Neural cell (in vitro differentiated cells): ENCODE measurements around the gene CSKMT. TPM values are rescaled to one million over a fixed set of nuclear protein-coding genes. Genes with fewer than 3 reads are reported as not detected.

ENCODE experiments used
- H2AFZ ChIP-seq: fragments of 200-600, 300-800 bp; sonication (generic), shearing (Covaris generic); 2 replicates; pipeline ENCODE4 v1.6.0; 2014; ENCODE audit warnings: low read depth, mild to moderate bottlenecking, antibody characterized with exemption, low read length, moderate library complexity
- H3F3A ChIP-seq: fragments of 200-600 bp; shearing (Covaris generic); 2 replicates; pipeline ENCODE4 v1.6.1; 2016; ENCODE audit warnings: mild to moderate bottlenecking, moderate library complexity, mixed read lengths, antibody characterized with exemption, low read length; ENCODE audit not compliant: insufficient read depth, poor library complexity, severe bottlenecking
- H3K27ac ChIP-seq: fragments of 200-600, 300-800 bp; sonication (generic), shearing (Covaris generic); 2 replicates; pipeline ENCODE4 v1.5.1; 2014; ENCODE audit warnings: mild to moderate bottlenecking, low read length, moderate library complexity
- H3K27me3 ChIP-seq: fragments of 300-800, 200-600 bp; sonication (generic), shearing (Covaris generic); 2 replicates; pipeline ENCODE4 v1.6.0; 2014; ENCODE audit warnings: mild to moderate bottlenecking, low read depth, low read length, moderate library complexity; ENCODE audit not compliant: insufficient read depth
- H3K36me3 ChIP-seq: fragments of 300-800, 200-600 bp; sonication (generic), shearing (Covaris generic); 2 replicates; pipeline ENCODE4 v1.5.1; 2014; ENCODE audit warnings: mild to moderate bottlenecking, antibody characterized with exemption, low read length, moderate library complexity; ENCODE audit not compliant: insufficient read depth
- H3K4me2 ChIP-seq: fragments of 300-800, 200-600 bp; sonication (generic), shearing (Covaris generic); 2 replicates; pipeline ENCODE4 v1.6.0; 2014; ENCODE audit warnings: mild to moderate bottlenecking, low read length
- H3K4me3 ChIP-seq: fragments of 300-800, 200-600 bp; sonication (generic), shearing (Covaris generic); 2 replicates; pipeline ENCODE4 v1.5.1; 2014; ENCODE audit warnings: mild to moderate bottlenecking, low read length, moderate library complexity
- H3K79me2 ChIP-seq: fragments of 200-600 bp; shearing (Covaris generic); replicated peaks from 2 replicates; pipeline ENCODE4 v1.6.0; 2014; ENCODE audit warnings: mild to moderate bottlenecking, low read length, moderate library complexity; ENCODE audit not compliant: insufficient read depth
- H3K9ac ChIP-seq: fragments of 300-800, 200-600 bp; sonication (generic), shearing (Covaris generic); 2 replicates; pipeline ENCODE4 v1.6.1; 2016; ENCODE audit warnings: mild to moderate bottlenecking, low read length, mixed read lengths
- H3K9me2 ChIP-seq: fragments of 200-600 bp; shearing (Covaris generic); 2 replicates; pipeline ENCODE4 v1.6.1; 2016; ENCODE audit warnings: mild to moderate bottlenecking, low read length, mixed read lengths; ENCODE audit not compliant: insufficient read depth
- H3K9me3 ChIP-seq: fragments of 200-600, 300-800 bp; sonication (generic), shearing (Covaris generic); 2 replicates; pipeline ENCODE4 v1.6.1; 2016; ENCODE audit warnings: mild to moderate bottlenecking, mixed run types, low read length, moderate library complexity, mixed read lengths
- H4K20me1 ChIP-seq: fragments of 200-600 bp; shearing (Covaris generic); 2 replicates; pipeline ENCODE4 v1.6.1; 2016; ENCODE audit warnings: mild to moderate bottlenecking, mixed run types; ENCODE audit not compliant: insufficient read depth
- EP300 ChIP-seq: fragments of 450-650 bp; conservative IDR thresholded peaks from 2 replicates; pipeline ENCODE4 v1.6.1; 2014; ENCODE audit warnings: antibody characterized with exemption, mild to moderate bottlenecking, moderate library complexity; ENCODE audit not compliant: poor library complexity, severe bottlenecking
- EZH2 ChIP-seq: fragments of 200-600, 300-800 bp; shearing (Covaris generic), sonication (generic); IDR thresholded peaks from 2 replicates; pipeline ENCODE4 v1.6.1; 2014; ENCODE audit warnings: antibody characterized with exemption, low read length, borderline replicate concordance, mild to moderate bottlenecking; ENCODE audit not compliant: insufficient read depth, poor library complexity, severe bottlenecking
- MXI1 ChIP-seq: fragments of 450-650 bp; conservative IDR thresholded peaks from 2 replicates; pipeline ENCODE4 v1.6.1; 2014; ENCODE audit warnings: antibody characterized with exemption, mild to moderate bottlenecking; ENCODE audit not compliant: poor library complexity, severe bottlenecking
- POLR2AphosphoS5 ChIP-seq: IDR thresholded peaks from 2 replicates; pipeline ENCODE4 v1.6.1; 2012
- RAD21 ChIP-seq: fragments of 450-650 bp; conservative IDR thresholded peaks from 2 replicates; pipeline ENCODE4 v1.6.1; 2014; ENCODE audit warnings: antibody characterized with exemption, mild to moderate bottlenecking, moderate library complexity
- SMC3 ChIP-seq: fragments of 450-650 bp; conservative IDR thresholded peaks from 2 replicates; pipeline ENCODE4 v1.6.1; 2014; ENCODE audit warnings: antibody characterized with exemption, mild to moderate bottlenecking, moderate library complexity; ENCODE audit not compliant: poor library complexity
- TAF1 ChIP-seq: IDR thresholded peaks from 2 replicates; pipeline ENCODE4 v1.6.1; 2012; ENCODE audit warnings: low read depth
- polyA plus RNA-seq: library from polyadenylated mRNA; depleted of rRNA; stranded (reverse); fragments of >200 nt; gene quantifications from 2 replicates; pipeline ENCODE4 v1.2.3, GENCODE V29; 2014
- TF ChIP-seq, protein P1 (sequence below): fragments of 450-650 bp; IDR thresholded peaks from 2 replicates; pipeline ENCODE4 v1.5.1; 2014; ENCODE audit warnings: antibody characterized with exemption, mild to moderate bottlenecking, moderate library complexity; ENCODE audit not compliant: poor library complexity, severe bottlenecking
- TF ChIP-seq, protein P2 (sequence below): IDR thresholded peaks from 2 replicates; pipeline ENCODE4 v1.6.1; 2012; ENCODE audit warnings: borderline replicate concordance

The CSKMT gene
- polyA plus RNA-seq, 1 donor from 2014 or later, result 16.0 TPM

DNA sequence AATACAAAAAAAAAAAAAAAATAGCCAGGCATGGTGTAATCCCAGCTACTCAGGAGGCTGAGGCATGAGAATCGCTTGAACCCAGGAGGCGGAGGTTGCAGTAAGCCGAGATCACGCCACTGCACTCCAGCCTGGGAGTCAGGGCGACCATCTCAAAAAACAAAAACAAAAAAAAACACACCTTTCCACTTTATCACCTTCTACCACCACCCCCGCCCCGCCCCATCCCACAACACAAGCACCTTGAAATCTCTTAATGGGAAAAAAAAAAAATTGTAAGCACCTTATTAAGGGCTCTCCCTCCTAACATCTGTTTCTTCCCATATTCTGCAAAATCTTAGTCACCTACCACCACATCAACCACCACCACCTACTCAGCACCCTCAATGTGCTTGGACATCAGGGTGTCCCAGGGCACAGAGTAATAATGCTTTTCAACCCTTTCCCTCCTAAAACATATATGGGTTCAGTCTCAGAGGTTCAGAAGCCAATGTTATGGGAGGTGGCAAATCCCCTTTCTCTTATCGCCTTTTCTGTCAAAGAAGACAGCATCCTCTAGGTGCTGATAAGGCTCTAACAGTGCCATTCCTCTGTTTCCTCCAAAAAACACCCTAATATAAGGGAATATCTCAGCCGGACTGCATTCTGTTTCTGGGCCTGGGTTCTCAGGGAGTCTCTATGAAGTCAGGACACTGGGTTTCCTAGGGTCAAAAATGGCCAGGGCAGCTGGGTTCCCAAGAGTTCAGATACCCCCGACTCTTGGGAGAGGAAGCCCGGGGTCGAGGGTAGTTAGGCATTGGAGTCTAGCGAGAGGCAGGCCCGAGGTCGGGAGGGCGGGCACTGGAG, 12.7 kb upstream of the CSKMT start:
- Histone ChIP-seq H3K9ac (peak overlapping the region; percentile 81), H3K36me3 (no peaks in the 10 kb centered on the region), H3K4me2 (peak overlapping the region; percentile 61), H4K20me1 (no peaks in the 10 kb centered on the region), H3F3A (no peaks in the 10 kb centered on the region), H3K27ac (peak overlapping the region; percentile 71), H2AFZ (peak overlapping the region; percentile 43), H3K4me3 (peak overlapping the region; percentile 81), H3K79me2 (peaks cover 17% of the 10 kb centered on the region), H3K27me3 (no peaks in the 10 kb centered on the region), H3K9me3 (no peaks in the 10 kb centered on the region), H3K9me2 (no peaks in the 10 kb centered on the region)
- no peak for TF ChIP-seq MXI1
- TF ChIP-seq, protein P1, sequence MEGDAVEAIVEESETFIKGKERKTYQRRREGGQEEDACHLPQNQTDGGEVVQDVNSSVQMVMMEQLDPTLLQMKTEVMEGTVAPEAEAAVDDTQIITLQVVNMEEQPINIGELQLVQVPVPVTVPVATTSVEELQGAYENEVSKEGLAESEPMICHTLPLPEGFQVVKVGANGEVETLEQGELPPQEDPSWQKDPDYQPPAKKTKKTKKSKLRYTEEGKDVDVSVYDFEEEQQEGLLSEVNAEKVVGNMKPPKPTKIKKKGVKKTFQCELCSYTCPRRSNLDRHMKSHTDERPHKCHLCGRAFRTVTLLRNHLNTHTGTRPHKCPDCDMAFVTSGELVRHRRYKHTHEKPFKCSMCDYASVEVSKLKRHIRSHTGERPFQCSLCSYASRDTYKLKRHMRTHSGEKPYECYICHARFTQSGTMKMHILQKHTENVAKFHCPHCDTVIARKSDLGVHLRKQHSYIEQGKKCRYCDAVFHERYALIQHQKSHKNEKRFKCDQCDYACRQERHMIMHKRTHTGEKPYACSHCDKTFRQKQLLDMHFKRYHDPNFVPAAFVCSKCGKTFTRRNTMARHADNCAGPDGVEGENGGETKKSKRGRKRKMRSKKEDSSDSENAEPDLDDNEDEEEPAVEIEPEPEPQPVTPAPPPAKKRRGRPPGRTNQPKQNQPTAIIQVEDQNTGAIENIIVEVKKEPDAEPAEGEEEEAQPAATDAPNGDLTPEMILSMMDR, result no peak
- no peak for TF ChIP-seq SMC3
- no peak for TF ChIP-seq POLR2AphosphoS5

DNA sequence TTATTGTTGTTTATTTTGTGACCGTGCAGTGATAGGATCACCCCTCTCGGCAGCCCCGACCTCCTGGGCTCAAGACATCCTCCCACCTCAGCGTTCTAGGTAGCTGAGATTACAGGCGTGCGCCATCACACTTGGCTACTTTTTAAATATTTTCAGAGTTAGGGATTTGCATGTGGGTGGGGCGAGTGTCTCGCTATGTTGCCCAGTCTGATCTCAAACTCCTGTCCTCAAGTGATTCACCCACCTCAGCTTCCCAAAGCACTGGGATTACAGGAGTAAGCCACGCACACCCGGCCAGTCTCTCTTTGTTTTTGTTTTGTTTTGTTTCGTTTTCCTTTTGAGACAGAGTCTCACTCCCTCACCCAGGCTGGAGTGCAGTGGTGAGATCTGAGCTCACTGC, 10.8 kb upstream of the CSKMT start:
- no peaks in the 10 kb centered on the region for H3K36me3 ChIP-seq
- H3K27me3 ChIP-seq, result no peaks in the 10 kb centered on the region
- H3K79me2 ChIP-seq, result peaks cover 17% of the 10 kb centered on the region
- H3K4me2 ChIP-seq, result no peak overlapping the region
- no peak overlapping the region for H2AFZ ChIP-seq
- no peaks in the 10 kb centered on the region for H3K9me2 ChIP-seq
- no peak for TF ChIP-seq MXI1
- TF ChIP-seq EZH2, result no peak
- no peak for TF ChIP-seq EP300
- TF ChIP-seq TAF1, result no peak
- no peak for TF ChIP-seq RAD21
- no peaks in the 10 kb centered on the region for H3K9me3 ChIP-seq
- no peak overlapping the region for H3K4me3 ChIP-seq
- H3K27ac ChIP-seq, result no peak overlapping the region
- no peak overlapping the region for H3K9ac ChIP-seq
- H3F3A ChIP-seq, result no peaks in the 10 kb centered on the region
- no peaks in the 10 kb centered on the region for H4K20me1 ChIP-seq

DNA sequence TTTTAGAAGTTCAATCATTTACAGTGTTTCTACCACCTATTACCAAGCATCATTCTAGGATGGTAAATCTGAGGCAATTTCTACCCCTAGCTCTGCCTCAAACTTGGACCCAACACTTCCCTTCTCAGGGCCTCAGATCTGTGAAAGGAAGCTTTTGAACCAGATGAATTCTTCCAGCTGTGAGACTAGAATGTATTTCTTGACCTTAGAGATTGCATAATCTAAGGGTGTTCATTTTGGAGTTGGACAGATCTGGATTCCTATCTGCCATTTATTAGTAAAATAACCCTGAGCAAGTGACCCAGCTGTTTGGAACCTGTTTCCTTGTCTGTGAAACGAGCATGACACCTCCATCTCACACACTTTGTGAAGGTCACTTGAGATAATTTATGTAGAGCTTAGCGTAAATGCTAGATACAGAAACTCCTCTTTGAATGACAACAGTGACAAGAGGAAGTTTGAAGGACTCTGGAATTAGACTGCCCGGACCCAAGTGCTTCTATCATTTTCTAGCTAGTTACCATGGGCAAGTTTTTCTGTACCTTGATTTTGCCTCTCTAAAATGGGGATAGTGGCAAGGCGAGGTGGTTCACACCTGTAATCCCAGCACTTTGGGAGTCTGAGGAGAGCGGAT, 8.2 kb upstream of the CSKMT start:
- Histone ChIP-seq H3K27me3 (no peaks in the 10 kb centered on the region), H3K4me2 (no peak overlapping the region), H2AFZ (no peak overlapping the region), H3K9me3 (no peaks in the 10 kb centered on the region), H4K20me1 (no peaks in the 10 kb centered on the region), H3K79me2 (peaks cover 10% of the 10 kb centered on the region), H3K9me2 (no peaks in the 10 kb centered on the region), H3K4me3 (no peak overlapping the region), H3K9ac (no peak overlapping the region), H3K27ac (no peak overlapping the region), H3K36me3 (no peaks in the 10 kb centered on the region), H3F3A (no peaks in the 10 kb centered on the region)
- TF ChIP-seq RAD21 (no peak), TAF1 (no peak), MXI1 (no peak)
- TF ChIP-seq, protein P2, sequence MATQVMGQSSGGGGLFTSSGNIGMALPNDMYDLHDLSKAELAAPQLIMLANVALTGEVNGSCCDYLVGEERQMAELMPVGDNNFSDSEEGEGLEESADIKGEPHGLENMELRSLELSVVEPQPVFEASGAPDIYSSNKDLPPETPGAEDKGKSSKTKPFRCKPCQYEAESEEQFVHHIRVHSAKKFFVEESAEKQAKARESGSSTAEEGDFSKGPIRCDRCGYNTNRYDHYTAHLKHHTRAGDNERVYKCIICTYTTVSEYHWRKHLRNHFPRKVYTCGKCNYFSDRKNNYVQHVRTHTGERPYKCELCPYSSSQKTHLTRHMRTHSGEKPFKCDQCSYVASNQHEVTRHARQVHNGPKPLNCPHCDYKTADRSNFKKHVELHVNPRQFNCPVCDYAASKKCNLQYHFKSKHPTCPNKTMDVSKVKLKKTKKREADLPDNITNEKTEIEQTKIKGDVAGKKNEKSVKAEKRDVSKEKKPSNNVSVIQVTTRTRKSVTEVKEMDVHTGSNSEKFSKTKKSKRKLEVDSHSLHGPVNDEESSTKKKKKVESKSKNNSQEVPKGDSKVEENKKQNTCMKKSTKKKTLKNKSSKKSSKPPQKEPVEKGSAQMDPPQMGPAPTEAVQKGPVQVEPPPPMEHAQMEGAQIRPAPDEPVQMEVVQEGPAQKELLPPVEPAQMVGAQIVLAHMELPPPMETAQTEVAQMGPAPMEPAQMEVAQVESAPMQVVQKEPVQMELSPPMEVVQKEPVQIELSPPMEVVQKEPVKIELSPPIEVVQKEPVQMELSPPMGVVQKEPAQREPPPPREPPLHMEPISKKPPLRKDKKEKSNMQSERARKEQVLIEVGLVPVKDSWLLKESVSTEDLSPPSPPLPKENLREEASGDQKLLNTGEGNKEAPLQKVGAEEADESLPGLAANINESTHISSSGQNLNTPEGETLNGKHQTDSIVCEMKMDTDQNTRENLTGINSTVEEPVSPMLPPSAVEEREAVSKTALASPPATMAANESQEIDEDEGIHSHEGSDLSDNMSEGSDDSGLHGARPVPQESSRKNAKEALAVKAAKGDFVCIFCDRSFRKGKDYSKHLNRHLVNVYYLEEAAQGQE, result no peak
